CD4-positive, alpha-beta memory T cell (primary cell): ENCODE data around the gene ALOX5. TPM values are rescaled to one million over a fixed set of nuclear protein-coding genes. Genes with fewer than 3 reads are reported as not detected.
"Not testable (repeated sequence)": the region's sequence is repeated elsewhere in the genome, so short reads cannot be mapped to it uniquely, and the experiment has no call there.

Experiments used
- CTCF ChIA-PET: fragments of 350-600 bp; sonication (Branson Sonifier 250); formaldehyde crosslinking; loops from one replicate; lab custom pipeline; 2021; ENCODE audit warnings: inconsistent platforms; ENCODE audit not compliant: partially characterized antibody; lab: Charles Lee
- POLR2A ChIA-PET: fragments of 350-600 bp; sonication (Branson Sonifier 250); formaldehyde crosslinking; loops from one replicate; lab custom pipeline; 2021; ENCODE audit not compliant: partially characterized antibody; lab: Charles Lee
- DNase-seq, 5 donors: peaks; one replicate each; pipeline versions ENCODE4 v3.0.0 to v3.0.0-alpha.2; 2020 to 2022; ENCODE audit warnings: mixed read lengths in 1 of 5
- H3K27ac ChIP-seq: one replicate; pipeline ENCODE4 v1.7.0; 2013; ENCODE audit warnings: low read depth, low read length
- H3K27me3 ChIP-seq: 2 replicates; pipeline ENCODE4 v1.7.0; 2013; ENCODE audit warnings: mild to moderate bottlenecking, low read length, moderate library complexity; ENCODE audit not compliant: insufficient read depth
- H3K36me3 ChIP-seq: 2 replicates; pipeline ENCODE4 v1.7.0; 2013; ENCODE audit warnings: mild to moderate bottlenecking, low read length, moderate library complexity; ENCODE audit not compliant: insufficient read depth
- H3K4me1 ChIP-seq: 2 replicates; pipeline ENCODE4 v1.7.0; 2013; ENCODE audit warnings: mild to moderate bottlenecking, low read length, moderate library complexity; ENCODE audit not compliant: insufficient read depth
- H3K4me3 ChIP-seq, 2 donors: one replicate each; pipeline ENCODE4 v1.7.0; 2013; ENCODE audit warnings: low read length in 2 of 2, mild to moderate bottlenecking in 1 of 2
- H3K9me3 ChIP-seq, 2 donors: one replicate each; pipeline ENCODE4 v1.7.0; 2013; ENCODE audit warnings: low read length in 2 of 2, control low read depth in 1 of 2; ENCODE audit not compliant: control insufficient read depth in 1 of 2
- H3K27ac Mint-ChIP-seq, 7 donors: one replicate each; pipeline ENCODE4 v1.8.0; 2020 to 2021; ENCODE audit warnings: mixed read lengths in 7 of 7, mild to moderate bottlenecking in 6 of 7, inconsistent platforms in 3 of 7, moderate library complexity in 3 of 7
- H3K27me3 Mint-ChIP-seq, 2 donors: one replicate each; pipeline ENCODE4 v1.8.0; 2020 to 2021; ENCODE audit warnings: mixed read lengths in 2 of 2
- H3K36me3 Mint-ChIP-seq, 2 donors: one replicate each; pipeline ENCODE4 v1.8.0; 2020 to 2021; ENCODE audit warnings: mixed read lengths in 2 of 2, inconsistent platforms in 1 of 2, mild to moderate bottlenecking in 1 of 2
- H3K4me1 Mint-ChIP-seq, 4 donors: one replicate each; pipeline ENCODE4 v1.8.0; 2020 to 2021; ENCODE audit warnings: mixed read lengths in 4 of 4, mild to moderate bottlenecking in 1 of 4
- H3K4me3 Mint-ChIP-seq, 8 donors: one replicate each; pipeline ENCODE4 v1.8.0; 2020 to 2021; ENCODE audit warnings: mixed read lengths in 8 of 8, mild to moderate bottlenecking in 7 of 8, moderate library complexity in 6 of 8, inconsistent platforms in 3 of 8
- H3K9me3 Mint-ChIP-seq, 8 donors: one replicate each; pipeline ENCODE4 v1.8.0; 2020 to 2021; ENCODE audit warnings: mixed read lengths in 8 of 8, mild to moderate bottlenecking in 5 of 8, inconsistent platforms in 3 of 8, moderate library complexity in 1 of 8
- intact Hi-C: fragments of 100-400 bp; cut with micrococcal nuclease; formaldehyde crosslinking; loops from one replicate; pipeline ENCODE4 v1.15.1; 2023
- polyA plus RNA-seq, 2 donors: library from polyadenylated mRNA; unstranded; fragments of 300-500 nt; fragmentation: Illumina TruSeq; gene quantifications; one replicate each; pipeline ENCODE4 v1.2.3, GENCODE V29; 2021
- total RNA-seq, 2 experiments: library from RNA; stranded (reverse); gene quantifications; one replicate each; pipeline ENCODE4 v1.2.3, GENCODE V29; 2021

ALOX5 gene
- total and polyA plus RNA-seq, 4 experiments from 2014 or later: 3.1 to 30.3 (median 9.3) TPM

GRCh38 chr10:45387096-45387893 is 13.3 kb downstream of the ALOX5 start:
- Histone ChIP-seq H3K27me3 (no peaks in the 10 kb centered on the region), H3K36me3 (no peaks in the 10 kb centered on the region), H3K27ac (no peak overlapping the region), H3K9me3 (no peaks in the 10 kb centered on the region), H3K4me3 (no peak overlapping the region), H3K4me1 (no peaks in the 10 kb centered on the region)
- intact Hi-C loops: no loop called here
- no peak for DNase-seq
- no peaks in the 10 kb centered on the region for H3K4me1 Mint-ChIP-seq
- ChIA-PET CTCF (no interaction called here), POLR2A (no interaction called here)
- H3K4me3 Mint-ChIP-seq: no peak overlapping the region
- peaks cover 0 to 1% of the 10 kb centered on the region in 2 donors for H3K27me3 Mint-ChIP-seq
- peaks cover 0 to 9% (median 2%) of the 10 kb centered on the region in 8 donors for H3K9me3 Mint-ChIP-seq
- peaks cover 0 to 6% of the 10 kb centered on the region in 2 donors for H3K36me3 Mint-ChIP-seq
- no peak overlapping the region for H3K27ac Mint-ChIP-seq

GRCh38 chr10:45389671-45390070 is 15.7 kb downstream of the ALOX5 start:
- DNase-seq, H3K27me3 Mint-ChIP-seq, POLR2A ChIA-PET, H3K4me3 Mint-ChIP-seq, H3K4me3 ChIP-seq, H3K9me3 ChIP-seq, intact Hi-C loops, H3K4me1 ChIP-seq, H3K27me3 ChIP-seq, CTCF ChIA-PET, H3K27ac ChIP-seq, H3K4me1 Mint-ChIP-seq, H3K36me3 ChIP-seq, H3K27ac Mint-ChIP-seq: not testable (repeated sequence)
- peaks cover 5 to 10% of the 10 kb centered on the region in 2 donors for H3K36me3 Mint-ChIP-seq
- H3K9me3 Mint-ChIP-seq: peaks cover 2 to 14% (median 4%) of the 10 kb centered on the region in 8 donors

- H3K4me1 Mint-ChIP-seq, H3K27ac Mint-ChIP-seq, CTCF ChIA-PET, intact Hi-C loops, H3K27me3 Mint-ChIP-seq, DNase-seq, POLR2A ChIA-PET, H3K4me1 ChIP-seq, H3K4me3 ChIP-seq, H3K27me3 ChIP-seq, H3K27ac ChIP-seq, H3K9me3 ChIP-seq, H3K4me3 Mint-ChIP-seq, H3K36me3 ChIP-seq: not testable (repeated sequence)
- Mint-ChIP-seq H3K36me3 (peaks cover 7 to 20% of the 10 kb centered on the region in 2 donors), H3K9me3 (peaks cover 2 to 26% (median 12%) of the 10 kb centered on the region in 8 donors)
Observed at GRCh38 chr10:45391636-45392035, 17.6 kb downstream of the ALOX5 start.

GRCh38 chr10:45395554-45395953 is 21.5 kb downstream of the ALOX5 start:
- no peaks in the 10 kb centered on the region for H3K27me3 Mint-ChIP-seq
- H3K27ac ChIP-seq: no peak overlapping the region
- CTCF ChIA-PET: no interaction called here
- H3K36me3 Mint-ChIP-seq: peaks cover 9 to 26% of the 10 kb centered on the region in 2 donors
- H3K4me1 ChIP-seq: no peaks in the 10 kb centered on the region
- POLR2A ChIA-PET: no interaction called here
- no peak overlapping the region for H3K4me3 ChIP-seq
- H3K9me3 ChIP-seq: no peaks in the 10 kb centered on the region
- no peaks in the 10 kb centered on the region for H3K27me3 ChIP-seq
- H3K4me3 Mint-ChIP-seq: no peak overlapping the region
- no peaks in the 10 kb centered on the region for H3K36me3 ChIP-seq
- H3K4me1 Mint-ChIP-seq: no peaks in the 10 kb centered on the region
- no peak for DNase-seq
- peaks cover 2 to 23% (median 18%) of the 10 kb centered on the region in 8 donors for H3K9me3 Mint-ChIP-seq
- intact Hi-C loops: no loop called here
- H3K27ac Mint-ChIP-seq: no peak overlapping the region

- Histone ChIP-seq H3K4me3 (no peak overlapping the region), H3K27ac (no peak overlapping the region), H3K36me3 (no peaks in the 10 kb centered on the region), H3K27me3 (no peaks in the 10 kb centered on the region), H3K4me1 (no peaks in the 10 kb centered on the region), H3K9me3 (no peaks in the 10 kb centered on the region)
- intact Hi-C loops: no loop called here
- POLR2A ChIA-PET: interaction anchor here (1.1 kb wide), 1 partner anchor 25 kb away, joined by 3 read pairs; no protein-coding TSS in a partner anchor
- Mint-ChIP-seq H3K9me3 (peaks cover 2 to 23% (median 17%) of the 10 kb centered on the region in 8 donors), H3K4me3 (no peak overlapping the region), H3K27me3 (no peaks in the 10 kb centered on the region), H3K36me3 (peaks cover 8 to 25% of the 10 kb centered on the region in 2 donors), H3K27ac (no peak overlapping the region), H3K4me1 (no peaks in the 10 kb centered on the region)
- no peak for DNase-seq
- CTCF ChIA-PET: no interaction called here
Observed at GRCh38 chr10:45398595-45398994, 24.6 kb downstream of the ALOX5 start.

- peaks cover 0 to 19% (median 13%) of the 10 kb centered on the region in 8 donors for H3K9me3 Mint-ChIP-seq
- intact Hi-C loops: no loop called here
- H3K4me1 ChIP-seq: no peaks in the 10 kb centered on the region
- H3K9me3 ChIP-seq: no peaks in the 10 kb centered on the region
- no peak for DNase-seq
- H3K4me1 Mint-ChIP-seq: peaks cover 0 to 5% (median 2%) of the 10 kb centered on the region in 4 donors
- no peak overlapping the region for H3K4me3 Mint-ChIP-seq
- H3K27ac ChIP-seq: no peak overlapping the region
- no peak overlapping the region for H3K27ac Mint-ChIP-seq
- H3K27me3 Mint-ChIP-seq: no peaks in the 10 kb centered on the region
- POLR2A ChIA-PET: interaction anchor here (1.1 kb wide), 1 partner anchor 25 kb away, joined by 3 read pairs; no protein-coding TSS in a partner anchor
- peaks cover 4 to 21% of the 10 kb centered on the region in 2 donors for H3K36me3 Mint-ChIP-seq
- no peaks in the 10 kb centered on the region for H3K27me3 ChIP-seq
- CTCF ChIA-PET: no interaction called here
- H3K4me3 ChIP-seq: no peak overlapping the region
- no peaks in the 10 kb centered on the region for H3K36me3 ChIP-seq
Observed at GRCh38 chr10:45399113-45399512, 25.1 kb downstream of the ALOX5 start.

GRCh38 chr10:45403151-45403550 is 29.1 kb downstream of the ALOX5 start:
- intact Hi-C loops: no loop called here
- no peak overlapping the region for H3K4me3 Mint-ChIP-seq

More at GRCh38 chr10:45403151-45403550, 29.1 kb downstream of the ALOX5 start:
- Histone ChIP-seq H3K4me1 (no peaks in the 10 kb centered on the region), H3K4me3 (no peak overlapping the region), H3K27me3 (no peaks in the 10 kb centered on the region), H3K27ac (no peak overlapping the region), H3K36me3 (no peaks in the 10 kb centered on the region), H3K9me3 (no peaks in the 10 kb centered on the region)
- Mint-ChIP-seq H3K27ac (peak overlapping the region in 1 of 7 donors; percentile 7), H3K9me3 (peaks cover 0 to 2% (median 0%) of the 10 kb centered on the region in 8 donors), H3K4me1 (peaks cover 0 to 13% (median 3%) of the 10 kb centered on the region in 4 donors), H3K36me3 (peaks cover 0 to 5% of the 10 kb centered on the region in 2 donors), H3K27me3 (peaks cover 5 to 6% of the 10 kb centered on the region in 2 donors)
- POLR2A ChIA-PET: no interaction called here
- no peak for DNase-seq
- CTCF ChIA-PET: no interaction called here
